ENCODE results near the gene NRG2. TPM values are rescaled to one million over a fixed set of nuclear protein-coding genes. Genes with fewer than 3 reads are reported as not detected.

NRG2 gene
- total RNA-seq, 5 donors from 2014 or later (not counting 1 experiment from before 2014, with no cell fraction given) = 0.12 to 0.15 (median 0.12) TPM; not detected in 1

GRCh38 chr5:140027807-140028206 is 15.3 kb downstream of the NRG2 start:
- no peak overlapping the region for H3K27ac ChIP-seq (ENCODE audit: low read length)
- peaks cover 31 to 46% of the 10 kb centered on the region in 2 donors for H3K27me3 Mint-ChIP-seq
- ATAC-seq (replicated peaks in 1 of 4) (no peak), DNase-seq (no peak)
- H3K4me1 ChIP-seq (ENCODE audit: control insufficient read depth in 1 of 2, extremely low read depth in 1 of 2, insufficient read depth in 2 of 2, low read length in 2 of 2) = no peaks in the 10 kb centered on the region
- POLR2A ChIA-PET = no interaction called here
- no peak overlapping the region for H3K4me3 ChIP-seq (ENCODE audit: control insufficient read depth in 1 of 2, extremely low read depth in 1 of 2, low read length in 1 of 2)
- no peaks in the 10 kb centered on the region for H3K9me3 ChIP-seq
- H3K27me3 ChIP-seq (replicated peaks in 1 of 2; ENCODE audit: control insufficient read depth in 2 of 2, extremely low read depth in 1 of 2, insufficient read depth in 2 of 2, low read length in 1 of 2) = peaks cover 4 to 5% of the 10 kb centered on the region in 2 experiments
- no peak overlapping the region for H3K27ac Mint-ChIP-seq
- WGBS (ENCODE audit: insufficient coverage) = no CpG with 5 or more reads among the region's 2 CpGs
- H3K4me1 Mint-ChIP-seq = no peaks in the 10 kb centered on the region
- no peaks in the 10 kb centered on the region for H3K36me3 Mint-ChIP-seq
- CTCF ChIA-PET = no interaction called here
- H3K9me3 Mint-ChIP-seq = no peaks in the 10 kb centered on the region
- no peak overlapping the region for H3K4me3 Mint-ChIP-seq
- no peaks in the 10 kb centered on the region for H3K36me3 ChIP-seq (ENCODE audit: control insufficient read depth in 2 of 2, extremely low read depth in 1 of 2, insufficient read depth in 1 of 2, low read length in 1 of 2)

- Mint-ChIP-seq H3K4me3 (no peak overlapping the region), H3K27ac (no peak overlapping the region), H3K4me1 (no peaks in the 10 kb centered on the region), H3K9me3 (no peaks in the 10 kb centered on the region), H3K27me3 (peaks cover 17 to 35% of the 10 kb centered on the region in 2 donors), H3K36me3 (no peaks in the 10 kb centered on the region)
- Histone ChIP-seq H3K27me3 (replicated peaks in 1 of 2; ENCODE audit: control insufficient read depth in 2 of 2, extremely low read depth in 1 of 2, insufficient read depth in 2 of 2, low read length in 1 of 2) (peaks cover 3 to 6% of the 10 kb centered on the region in 2 experiments), H3K27ac (ENCODE audit: low read length) (no peak overlapping the region), H3K4me1 (ENCODE audit: control insufficient read depth in 1 of 2, extremely low read depth in 1 of 2, insufficient read depth in 2 of 2, low read length in 2 of 2) (no peaks in the 10 kb centered on the region), H3K36me3 (ENCODE audit: control insufficient read depth in 2 of 2, extremely low read depth in 1 of 2, insufficient read depth in 1 of 2, low read length in 1 of 2) (no peaks in the 10 kb centered on the region), H3K9me3 (no peaks in the 10 kb centered on the region), H3K4me3 (ENCODE audit: control insufficient read depth in 1 of 2, extremely low read depth in 1 of 2, low read length in 1 of 2) (no peak overlapping the region)
- CTCF ChIA-PET = interaction anchor here in 1 of 2 donors (1.9 kb wide), 1 partner anchor 10 kb away, joined by 5 read pairs; no protein-coding TSS in a partner anchor
- POLR2A ChIA-PET = no interaction called here
- DNase-seq = no peak
- 69% methylated on average over 3 of the region's 3 CpGs for WGBS (ENCODE audit: insufficient coverage)
- no peak for ATAC-seq (replicated peaks in 1 of 4)
These were observed 17.4 kb downstream of the NRG2 start for GRCh38 chr5:140025736-140026135.

GRCh38 chr5:140024928-140025327 is 18.2 kb downstream of the NRG2 start:
- no peak overlapping the region for H3K27ac ChIP-seq (ENCODE audit: low read length)
- POLR2A ChIA-PET = no interaction called here
- H3K27me3 ChIP-seq (replicated peaks in 1 of 2; ENCODE audit: control insufficient read depth in 2 of 2, extremely low read depth in 1 of 2, insufficient read depth in 2 of 2, low read length in 1 of 2) = peaks cover 3 to 6% of the 10 kb centered on the region in 2 experiments
- CTCF ChIA-PET = no interaction called here
- no peaks in the 10 kb centered on the region for H3K4me1 Mint-ChIP-seq
- H3K27me3 Mint-ChIP-seq = peaks cover 17 to 31% of the 10 kb centered on the region in 2 donors
- H3K9me3 Mint-ChIP-seq = no peaks in the 10 kb centered on the region
- no peaks in the 10 kb centered on the region for H3K4me1 ChIP-seq (ENCODE audit: control insufficient read depth in 1 of 2, extremely low read depth in 1 of 2, insufficient read depth in 2 of 2, low read length in 2 of 2)
- WGBS (ENCODE audit: insufficient coverage) = 10% methylated on average over 1 of the region's 1 CpG
- H3K36me3 ChIP-seq (ENCODE audit: control insufficient read depth in 2 of 2, extremely low read depth in 1 of 2, insufficient read depth in 1 of 2, low read length in 1 of 2) = no peaks in the 10 kb centered on the region
- H3K36me3 Mint-ChIP-seq = no peaks in the 10 kb centered on the region
- H3K4me3 Mint-ChIP-seq = no peak overlapping the region
- no peak for ATAC-seq (replicated peaks in 1 of 4)
- no peak overlapping the region for H3K4me3 ChIP-seq (ENCODE audit: control insufficient read depth in 1 of 2, extremely low read depth in 1 of 2, low read length in 1 of 2)
- H3K27ac Mint-ChIP-seq = no peak overlapping the region
- no peaks in the 10 kb centered on the region for H3K9me3 ChIP-seq
- no peak for DNase-seq

GRCh38 chr5:140023611-140024191 is 19.4 kb downstream of the NRG2 start:
- CTCF ChIA-PET = no interaction called here
- Mint-ChIP-seq H3K27ac (no peak overlapping the region), H3K9me3 (no peaks in the 10 kb centered on the region), H3K4me1 (no peaks in the 10 kb centered on the region), H3K36me3 (no peaks in the 10 kb centered on the region), H3K4me3 (no peak overlapping the region), H3K27me3 (peaks cover 17 to 32% of the 10 kb centered on the region in 2 donors)
- Histone ChIP-seq H3K4me1 (ENCODE audit: control insufficient read depth in 1 of 2, extremely low read depth in 1 of 2, insufficient read depth in 2 of 2, low read length in 2 of 2) (no peaks in the 10 kb centered on the region), H3K9me3 (no peaks in the 10 kb centered on the region), H3K27me3 (replicated peaks in 1 of 2; ENCODE audit: control insufficient read depth in 2 of 2, extremely low read depth in 1 of 2, insufficient read depth in 2 of 2, low read length in 1 of 2) (peaks cover 3 to 4% of the 10 kb centered on the region in 2 experiments), H3K27ac (ENCODE audit: low read length) (no peak overlapping the region), H3K4me3 (ENCODE audit: control insufficient read depth in 1 of 2, extremely low read depth in 1 of 2, low read length in 1 of 2) (no peak overlapping the region), H3K36me3 (ENCODE audit: control insufficient read depth in 2 of 2, extremely low read depth in 1 of 2, insufficient read depth in 1 of 2, low read length in 1 of 2) (no peaks in the 10 kb centered on the region)
- POLR2A ChIA-PET = no interaction called here
- DNase-seq (no peak), ATAC-seq (replicated peaks in 1 of 4) (no peak)
- WGBS (ENCODE audit: insufficient coverage) = 91% methylated on average over 5 of the region's 6 CpGs

- Mint-ChIP-seq H3K9me3 (no peaks in the 10 kb centered on the region), H3K4me3 (no peak overlapping the region), H3K4me1 (no peaks in the 10 kb centered on the region), H3K27ac (no peak overlapping the region), H3K27me3 (peaks cover 5 to 24% of the 10 kb centered on the region in 2 donors), H3K36me3 (no peaks in the 10 kb centered on the region)
- whole genome bisulfite sequencing (ENCODE audit: insufficient coverage) = no CpG with 5 or more reads among the region's 4 CpGs
- ATAC-seq (replicated peaks in 1 of 4) = no peak
- DNase-seq = no peak
- H3K36me3 ChIP-seq (ENCODE audit: control insufficient read depth in 2 of 2, extremely low read depth in 1 of 2, insufficient read depth in 1 of 2, low read length in 1 of 2) = no peaks in the 10 kb centered on the region
- H3K27ac ChIP-seq (ENCODE audit: low read length) = no peak overlapping the region
- H3K4me3 ChIP-seq (ENCODE audit: control insufficient read depth in 1 of 2, extremely low read depth in 1 of 2, low read length in 1 of 2) = no peak overlapping the region
- ChIA-PET POLR2A (no interaction called here), CTCF (interaction anchor here (0.6 to 1.0 kb wide), 2 partner anchors 29 to 370 kb away, joined by 3 to 4 read pairs; no protein-coding TSS in a partner anchor)
- no peaks in the 10 kb centered on the region for H3K9me3 ChIP-seq
- no peaks in the 10 kb centered on the region for H3K4me1 ChIP-seq (ENCODE audit: control insufficient read depth in 1 of 2, extremely low read depth in 1 of 2, insufficient read depth in 2 of 2, low read length in 2 of 2)
- peaks cover 4 to 16% of the 10 kb centered on the region in 2 experiments for H3K27me3 ChIP-seq (replicated peaks in 1 of 2; ENCODE audit: control insufficient read depth in 2 of 2, extremely low read depth in 1 of 2, insufficient read depth in 2 of 2, low read length in 1 of 2)
These were observed 22.4 kb downstream of the NRG2 start for GRCh38 chr5:140020601-140021177.

- no peaks in the 10 kb centered on the region for H3K9me3 ChIP-seq
- Mint-ChIP-seq H3K4me1 (no peaks in the 10 kb centered on the region), H3K4me3 (no peak overlapping the region), H3K36me3 (no peaks in the 10 kb centered on the region), H3K9me3 (no peaks in the 10 kb centered on the region), H3K27me3 (peaks cover 4 to 10% of the 10 kb centered on the region in 2 donors), H3K27ac (no peak overlapping the region)
- no peaks in the 10 kb centered on the region for H3K4me1 ChIP-seq (ENCODE audit: control insufficient read depth in 1 of 2, extremely low read depth in 1 of 2, insufficient read depth in 2 of 2, low read length in 2 of 2)
- H3K27ac ChIP-seq (ENCODE audit: low read length) = no peak overlapping the region
- ChIA-PET CTCF (interaction anchor here in 1 of 2 donors (0.5 kb wide), 1 partner anchor 1649 kb away, joined by 3 read pairs; no protein-coding TSS in a partner anchor), POLR2A (interaction anchor here (0.5 to 0.6 kb wide), 2 partner anchors 33 to 743 kb away, joined by 3 read pairs; no protein-coding TSS in a partner anchor)
- ATAC-seq (replicated peaks in 1 of 4) = no peak
- H3K27me3 ChIP-seq (replicated peaks in 1 of 2; ENCODE audit: control insufficient read depth in 2 of 2, extremely low read depth in 1 of 2, insufficient read depth in 2 of 2, low read length in 1 of 2) = peaks cover 4 to 18% of the 10 kb centered on the region in 2 experiments
- DNase-seq = no peak
- H3K36me3 ChIP-seq (ENCODE audit: control insufficient read depth in 2 of 2, extremely low read depth in 1 of 2, insufficient read depth in 1 of 2, low read length in 1 of 2) = no peaks in the 10 kb centered on the region
- no peak overlapping the region for H3K4me3 ChIP-seq (ENCODE audit: control insufficient read depth in 1 of 2, extremely low read depth in 1 of 2, low read length in 1 of 2)
- whole genome bisulfite sequencing (ENCODE audit: insufficient coverage) = 63% methylated on average over 1 of the region's 4 CpGs
These were observed 24.0 kb downstream of the NRG2 start for GRCh38 chr5:140018920-140019644.
